ENCODE results near the gene TEX38. TPM values are rescaled to one million over a fixed set of nuclear protein-coding genes. Genes with fewer than 3 reads are reported as not detected.
"Not testable (repeated sequence)": the region's sequence is repeated elsewhere in the genome, so short reads cannot be mapped to it uniquely, and the experiment has no call there.

The TEX38 gene
- 0.20 TPM in 1 of 2 replicates, not detected in the other for total RNA-seq (2014; rRNA removed; shearing (Covaris generic))

GRCh38 chr1:46671554-46671953, at the start of gene TEX38:
Gene TEX38 (plus strand): TSS chr1:46671854. CDS start chr1:46671935, 81 bp downstream.
- no peak for DNase-seq (ENCODE audit: low spot score)

- no peak for DNase-seq (ENCODE audit: low spot score)
Measured at GRCh38 chr1:46621930-46622329, 49.7 kb upstream of the TEX38 start.

GRCh38 chr1:46622344-46622743, 49.3 kb upstream of the TEX38 start:
- peak; percentile 65 for DNase-seq (ENCODE audit: low spot score)

GRCh38 chr1:46623743-46624644, 47.7 kb upstream of the TEX38 start:
- DNase-seq (ENCODE audit: low spot score), result no peak

- peak; percentile 5 for DNase-seq (ENCODE audit: low spot score)
Measured at GRCh38 chr1:46630719-46631118, 40.9 kb upstream of the TEX38 start.

GRCh38 chr1:46635205-46635604, 36.4 kb upstream of the TEX38 start:
- DNase-seq (ENCODE audit: low spot score), result no peak

GRCh38 chr1:46637444-46638083, 34.1 kb upstream of the TEX38 start:
- DNase-seq (ENCODE audit: low spot score), result no peak

- DNase-seq (ENCODE audit: low spot score), result peak; percentile 37
Measured at GRCh38 chr1:46638921-46639320, 32.7 kb upstream of the TEX38 start.

GRCh38 chr1:46639547-46639946, 32.1 kb upstream of the TEX38 start:
- DNase-seq (ENCODE audit: low spot score), result no peak

GRCh38 chr1:46642115-46642680, 29.5 kb upstream of the TEX38 start:
- DNase-seq (ENCODE audit: low spot score), result no peak

- DNase-seq (ENCODE audit: low spot score), result peak; percentile 56
Measured at GRCh38 chr1:46643368-46643775, 28.3 kb upstream of the TEX38 start.

GRCh38 chr1:46645815-46646214, 25.8 kb upstream of the TEX38 start:
- DNase-seq (ENCODE audit: low spot score), result no peak

GRCh38 chr1:46646331-46646730, 25.3 kb upstream of the TEX38 start:
- DNase-seq (ENCODE audit: low spot score), result no peak

- DNase-seq (ENCODE audit: low spot score), result no peak
Measured at GRCh38 chr1:46646844-46647243, 24.8 kb upstream of the TEX38 start.

- DNase-seq (ENCODE audit: low spot score), result no peak
Measured at GRCh38 chr1:46647611-46648010, 24.0 kb upstream of the TEX38 start.

- DNase-seq (ENCODE audit: low spot score), result no peak
Measured at GRCh38 chr1:46649764-46650163, 21.9 kb upstream of the TEX38 start.

GRCh38 chr1:46650491-46650890, 21.2 kb upstream of the TEX38 start:
- no peak for DNase-seq (ENCODE audit: low spot score)

GRCh38 chr1:46651152-46651551, 20.5 kb upstream of the TEX38 start:
- DNase-seq (ENCODE audit: low spot score), result not testable (repeated sequence)

GRCh38 chr1:46652321-46653100, 19.1 kb upstream of the TEX38 start:
- DNase-seq (ENCODE audit: low spot score), result no peak

- DNase-seq (ENCODE audit: low spot score), result no peak
Measured at GRCh38 chr1:46653405-46653958, 18.2 kb upstream of the TEX38 start.

- no peak for DNase-seq (ENCODE audit: low spot score)
Measured at GRCh38 chr1:46654012-46654411, 17.6 kb upstream of the TEX38 start.
